ENCODE measurements around the gene HS1BP3. TPM values are rescaled to one million over a fixed set of nuclear protein-coding genes. Genes with fewer than 3 reads are reported as not detected.
A peak's percentile ranks its signal among the peaks of the same experiment; 100 is the strongest.

Gene HS1BP3
- total and polyA plus RNA-seq, 2 donors: 7.2 to 17.4 TPM

DNA sequence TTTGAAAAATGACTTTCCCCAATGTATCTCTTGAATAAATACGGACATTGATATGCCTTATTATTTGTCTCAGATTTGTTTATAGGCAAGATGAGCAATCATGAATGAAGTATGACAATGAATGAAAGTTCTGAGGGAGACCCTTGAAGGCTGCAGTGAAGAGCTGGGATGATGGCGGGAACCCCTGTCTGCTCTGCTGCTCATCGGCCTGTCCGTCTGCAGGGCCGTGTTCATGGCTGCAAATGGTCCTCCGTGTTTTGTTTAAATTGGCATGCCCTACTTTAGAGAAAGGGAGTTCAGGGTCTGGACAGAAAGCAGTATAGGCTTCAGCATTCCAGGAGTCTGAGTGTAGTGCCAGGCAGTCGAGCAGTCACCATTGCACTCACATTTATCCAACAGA is 1.2 kb upstream of the HS1BP3 start:
- no peak overlapping the region for H3K27ac ChIP-seq (ENCODE audit: low read depth in 1 of 2, low read length in 1 of 2)
- no peak for DNase-seq (ENCODE audit: low read depth in 6 of 9, low spot score in 9 of 9)
- WGBS: 97% methylated on average over 7 of the region's 7 CpGs

DNA sequence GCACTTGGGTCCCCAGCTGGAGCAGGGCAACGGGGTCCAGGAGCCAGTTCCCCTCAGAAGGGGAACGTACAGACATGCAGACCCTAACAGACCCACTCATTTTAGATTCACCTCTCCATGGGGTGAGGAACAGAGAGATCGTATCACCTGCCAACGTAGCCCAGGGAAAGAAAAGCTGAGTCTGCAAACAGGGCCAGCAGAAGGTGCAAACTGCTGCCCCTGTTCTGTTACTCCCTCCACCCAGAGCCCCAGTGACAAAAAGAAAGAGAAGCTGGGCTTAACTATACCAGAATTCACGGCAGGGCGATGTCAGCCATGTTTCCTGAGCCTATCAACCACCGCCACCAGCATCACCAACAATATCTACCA is 817 bp upstream of the HS1BP3 start:
- no peak for DNase-seq (ENCODE audit: low read depth in 6 of 9, low spot score in 9 of 9)
- WGBS: 83% methylated on average over 7 of the region's 7 CpGs
- Histone ChIP-seq H3K27ac (ENCODE audit: low read depth in 1 of 2, low read length in 1 of 2) (peak overlapping the region in 1 of 2 donors; percentile 85), H3K4me1 (ENCODE audit: control insufficient read depth in 2 of 2, insufficient read depth in 2 of 2, low read length in 2 of 2) (peaks cover 9 to 16% of the 10 kb centered on the region in 2 donors), H3K36me3 (ENCODE audit: control insufficient read depth in 2 of 2, insufficient read depth in 2 of 2, low read length in 1 of 2) (no peaks in the 10 kb centered on the region), H3K9me3 (ENCODE audit: control insufficient read depth in 2 of 2, insufficient read depth in 1 of 2, low read length in 1 of 2) (no peaks in the 10 kb centered on the region), H3K27me3 (ENCODE audit: control insufficient read depth in 2 of 2, insufficient read depth in 1 of 2, low read length in 1 of 2) (peaks cover 0 to 19% of the 10 kb centered on the region in 2 donors), H3K4me3 (ENCODE audit: low read length in 2 of 2) (peak overlapping the region; percentile 58 to 62)

More for the DNA sequence above, 1.2 kb upstream of the HS1BP3 start:
- H3K4me3 ChIP-seq (ENCODE audit: low read length in 2 of 2): no peak overlapping the region
- H3K36me3 ChIP-seq (ENCODE audit: control insufficient read depth in 2 of 2, insufficient read depth in 2 of 2, low read length in 1 of 2): no peaks in the 10 kb centered on the region
- peaks cover 9 to 16% of the 10 kb centered on the region in 2 donors for H3K4me1 ChIP-seq (ENCODE audit: control insufficient read depth in 2 of 2, insufficient read depth in 2 of 2, low read length in 2 of 2)
- peaks cover 0 to 22% of the 10 kb centered on the region in 2 donors for H3K27me3 ChIP-seq (ENCODE audit: control insufficient read depth in 2 of 2, insufficient read depth in 1 of 2, low read length in 1 of 2)
- H3K9me3 ChIP-seq (ENCODE audit: control insufficient read depth in 2 of 2, insufficient read depth in 1 of 2, low read length in 1 of 2): no peaks in the 10 kb centered on the region

DNA sequence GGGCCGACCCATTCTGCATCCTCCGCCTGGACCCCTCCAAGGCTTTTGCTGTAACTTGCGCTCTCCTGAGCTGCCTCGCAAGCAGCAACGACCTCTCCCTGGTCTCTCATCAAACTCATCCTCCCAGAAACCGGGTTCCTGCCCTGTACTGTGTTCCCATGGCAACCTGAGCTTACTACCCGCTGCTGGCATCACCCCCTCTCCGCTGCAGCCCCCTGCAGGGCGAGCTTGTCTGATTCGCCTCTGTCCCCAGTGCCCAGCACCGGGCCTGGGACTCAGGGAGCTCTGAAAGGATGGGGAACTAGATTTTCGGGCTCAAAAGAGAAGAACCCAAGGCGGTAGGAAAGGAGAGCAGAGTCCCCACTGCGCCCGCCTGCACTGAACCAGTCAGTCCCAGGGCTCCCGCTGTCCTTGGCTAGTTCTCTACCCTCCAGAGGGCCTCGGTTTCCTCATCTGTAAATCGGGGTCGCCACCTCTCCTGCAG is 463 bp downstream of the HS1BP3 start:
- Histone ChIP-seq H3K27me3 (ENCODE audit: control insufficient read depth in 2 of 2, insufficient read depth in 1 of 2, low read length in 1 of 2) (peaks cover 0 to 14% of the 10 kb centered on the region in 2 donors), H3K4me1 (ENCODE audit: control insufficient read depth in 2 of 2, insufficient read depth in 2 of 2, low read length in 2 of 2) (peaks cover 9 to 16% of the 10 kb centered on the region in 2 donors), H3K9me3 (ENCODE audit: control insufficient read depth in 2 of 2, insufficient read depth in 1 of 2, low read length in 1 of 2) (no peaks in the 10 kb centered on the region), H3K4me3 (ENCODE audit: low read length in 2 of 2) (peak overlapping the region; percentile 62 to 69), H3K36me3 (ENCODE audit: control insufficient read depth in 2 of 2, insufficient read depth in 2 of 2, low read length in 1 of 2) (no peaks in the 10 kb centered on the region), H3K27ac (ENCODE audit: low read depth in 1 of 2, low read length in 1 of 2) (peak overlapping the region; percentile 32 to 68)
- WGBS: 17% methylated on average over 19 of the region's 19 CpGs
- peak in 5 of 9 donors; percentile 12 to 49 (median 27) for DNase-seq (ENCODE audit: low read depth in 6 of 9, low spot score in 9 of 9)

DNA sequence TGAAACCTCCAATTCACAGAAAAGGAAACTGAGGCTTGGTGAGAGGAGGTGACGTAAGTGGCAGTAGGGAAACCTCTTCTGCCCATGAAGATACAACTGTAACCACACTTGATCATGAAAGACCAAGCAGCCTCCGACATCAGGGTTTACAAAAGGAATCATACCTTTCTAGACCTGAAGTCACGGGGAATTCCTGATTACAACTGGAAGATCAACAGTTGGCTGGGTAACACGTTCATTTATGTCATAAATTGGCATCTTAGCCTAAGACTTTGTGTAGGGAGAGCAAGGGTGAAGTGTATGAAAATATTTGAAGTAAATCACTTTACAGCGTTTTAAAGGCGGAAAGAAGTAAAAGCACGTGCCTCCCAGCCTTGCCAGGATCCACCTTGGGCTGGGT is 922 bp downstream of the HS1BP3 start:
- WGBS: 91% methylated on average over 7 of the region's 7 CpGs
- DNase-seq (ENCODE audit: low read depth in 6 of 9, low spot score in 9 of 9): no peak
- Histone ChIP-seq H3K36me3 (ENCODE audit: control insufficient read depth in 2 of 2, insufficient read depth in 2 of 2, low read length in 1 of 2) (no peaks in the 10 kb centered on the region), H3K27ac (ENCODE audit: low read depth in 1 of 2, low read length in 1 of 2) (no peak overlapping the region), H3K9me3 (ENCODE audit: control insufficient read depth in 2 of 2, insufficient read depth in 1 of 2, low read length in 1 of 2) (no peaks in the 10 kb centered on the region), H3K27me3 (ENCODE audit: control insufficient read depth in 2 of 2, insufficient read depth in 1 of 2, low read length in 1 of 2) (peaks cover 0 to 12% of the 10 kb centered on the region in 2 donors), H3K4me1 (ENCODE audit: control insufficient read depth in 2 of 2, insufficient read depth in 2 of 2, low read length in 2 of 2) (peaks cover 9 to 16% of the 10 kb centered on the region in 2 donors), H3K4me3 (ENCODE audit: low read length in 2 of 2) (peak overlapping the region; percentile 62 to 69)

DNA sequence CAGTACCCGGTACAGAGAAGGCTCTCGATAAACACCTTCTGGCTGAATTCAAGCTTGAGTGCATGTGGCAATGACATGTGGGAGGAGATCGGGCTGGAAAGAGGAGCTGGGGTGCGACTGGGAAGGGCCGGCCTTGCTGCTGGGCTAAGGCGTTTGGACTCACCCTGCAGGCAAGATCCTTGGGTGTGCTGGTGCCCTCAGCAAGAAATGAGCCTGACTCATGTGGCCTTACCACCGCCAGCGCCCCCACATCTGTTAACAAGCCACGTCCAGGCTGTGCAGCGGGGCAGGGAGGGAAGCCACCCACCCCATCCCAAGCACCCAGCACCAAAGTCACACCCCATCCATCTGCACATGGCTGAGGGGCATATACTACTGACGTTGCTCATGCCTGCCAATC is 1.3 kb downstream of the HS1BP3 start:
- H3K36me3 ChIP-seq (ENCODE audit: control insufficient read depth in 2 of 2, insufficient read depth in 2 of 2, low read length in 1 of 2): no peaks in the 10 kb centered on the region
- DNase-seq (ENCODE audit: low read depth in 6 of 9, low spot score in 9 of 9): no peak
- H3K27me3 ChIP-seq (ENCODE audit: control insufficient read depth in 2 of 2, insufficient read depth in 1 of 2, low read length in 1 of 2): peaks cover 0 to 12% of the 10 kb centered on the region in 2 donors
- H3K4me3 ChIP-seq (ENCODE audit: low read length in 2 of 2): no peak overlapping the region
- H3K27ac ChIP-seq (ENCODE audit: low read depth in 1 of 2, low read length in 1 of 2): no peak overlapping the region
- H3K4me1 ChIP-seq (ENCODE audit: control insufficient read depth in 2 of 2, insufficient read depth in 2 of 2, low read length in 2 of 2): peaks cover 9 to 16% of the 10 kb centered on the region in 2 donors
- no peaks in the 10 kb centered on the region for H3K9me3 ChIP-seq (ENCODE audit: control insufficient read depth in 2 of 2, insufficient read depth in 1 of 2, low read length in 1 of 2)
- 96% methylated on average over 11 of the region's 11 CpGs for WGBS

DNA sequence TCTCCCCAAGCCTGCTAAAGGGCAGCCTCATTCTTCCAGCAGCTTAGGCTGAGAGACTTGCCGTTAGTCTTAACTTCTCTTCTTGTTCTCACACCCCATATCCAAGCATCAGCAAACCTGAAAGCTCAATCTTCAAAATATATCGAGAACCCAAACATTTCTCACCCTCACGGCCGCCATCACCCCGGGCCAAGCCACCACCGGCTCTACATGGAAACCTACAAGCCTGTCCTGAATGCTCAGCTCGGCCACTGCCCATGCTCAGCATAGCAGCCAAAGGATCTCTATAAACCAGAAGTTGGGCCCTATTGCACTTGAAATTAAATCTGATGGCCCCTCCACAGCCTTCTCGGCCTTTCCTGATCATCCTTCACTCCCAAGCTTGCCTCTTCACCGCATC is 2.1 kb downstream of the HS1BP3 start:
- peaks cover 9 to 16% of the 10 kb centered on the region in 2 donors for H3K4me1 ChIP-seq (ENCODE audit: control insufficient read depth in 2 of 2, insufficient read depth in 2 of 2, low read length in 2 of 2)
- 97% methylated on average over 9 of the region's 9 CpGs for WGBS
- H3K9me3 ChIP-seq (ENCODE audit: control insufficient read depth in 2 of 2, insufficient read depth in 1 of 2, low read length in 1 of 2): no peaks in the 10 kb centered on the region
- H3K4me3 ChIP-seq (ENCODE audit: low read length in 2 of 2): no peak overlapping the region
- H3K27me3 ChIP-seq (ENCODE audit: control insufficient read depth in 2 of 2, insufficient read depth in 1 of 2, low read length in 1 of 2): peaks cover 0 to 12% of the 10 kb centered on the region in 2 donors
- DNase-seq (ENCODE audit: low read depth in 6 of 9, low spot score in 9 of 9): no peak
- H3K36me3 ChIP-seq (ENCODE audit: control insufficient read depth in 2 of 2, insufficient read depth in 2 of 2, low read length in 1 of 2): no peaks in the 10 kb centered on the region
- no peak overlapping the region for H3K27ac ChIP-seq (ENCODE audit: low read depth in 1 of 2, low read length in 1 of 2)

DNA sequence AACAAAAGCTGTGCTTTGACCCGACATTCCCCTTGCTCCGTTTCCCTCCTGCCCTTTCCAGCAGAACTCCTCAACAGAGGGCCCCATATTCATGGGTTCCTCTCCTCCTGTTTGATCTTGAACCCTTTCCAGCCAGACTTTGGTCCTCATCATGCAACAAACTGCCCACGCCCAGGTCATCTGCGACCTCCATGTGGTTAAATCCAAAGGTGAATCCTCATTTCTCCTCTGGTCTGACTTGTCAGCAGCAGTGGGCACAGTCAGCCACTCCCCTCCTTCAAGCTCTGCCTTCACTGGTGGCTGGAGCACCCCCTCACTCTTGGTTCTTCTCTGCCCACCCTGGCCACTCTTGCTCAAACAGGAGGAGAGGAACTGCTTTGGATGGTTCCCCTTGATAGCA is 2.7 kb downstream of the HS1BP3 start:
- H3K4me1 ChIP-seq (ENCODE audit: control insufficient read depth in 2 of 2, insufficient read depth in 2 of 2, low read length in 2 of 2): peaks cover 9 to 16% of the 10 kb centered on the region in 2 donors
- WGBS: 99% methylated on average over 4 of the region's 4 CpGs
- H3K36me3 ChIP-seq (ENCODE audit: control insufficient read depth in 2 of 2, insufficient read depth in 2 of 2, low read length in 1 of 2): no peaks in the 10 kb centered on the region
- H3K27me3 ChIP-seq (ENCODE audit: control insufficient read depth in 2 of 2, insufficient read depth in 1 of 2, low read length in 1 of 2): peaks cover 0 to 12% of the 10 kb centered on the region in 2 donors
- H3K4me3 ChIP-seq (ENCODE audit: low read length in 2 of 2): no peak overlapping the region
- H3K27ac ChIP-seq (ENCODE audit: low read depth in 1 of 2, low read length in 1 of 2): no peak overlapping the region
- DNase-seq (ENCODE audit: low read depth in 6 of 9, low spot score in 9 of 9): no peak
- no peaks in the 10 kb centered on the region for H3K9me3 ChIP-seq (ENCODE audit: control insufficient read depth in 2 of 2, insufficient read depth in 1 of 2, low read length in 1 of 2)

DNA sequence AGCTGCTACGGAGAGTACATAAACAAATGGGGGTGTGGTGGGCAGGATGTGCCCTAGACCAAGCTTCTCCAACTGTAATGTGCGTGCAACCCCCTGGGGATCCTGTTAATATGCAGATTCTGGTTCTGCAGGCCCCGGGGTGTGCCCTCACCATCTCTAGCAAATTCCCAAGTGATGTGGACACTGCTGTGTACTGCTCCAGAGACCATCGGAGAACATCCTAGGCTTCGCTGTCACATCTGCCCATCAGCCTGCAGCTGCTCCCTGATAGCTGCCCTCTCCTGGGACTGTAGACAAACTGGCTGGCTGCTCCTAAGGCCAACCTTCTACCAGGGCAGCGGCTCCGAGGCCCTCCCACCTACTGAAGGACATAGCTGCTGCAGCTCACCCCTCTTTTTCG is 3.2 kb downstream of the HS1BP3 start:
- no peaks in the 10 kb centered on the region for H3K36me3 ChIP-seq (ENCODE audit: control insufficient read depth in 2 of 2, insufficient read depth in 2 of 2, low read length in 1 of 2)
- H3K9me3 ChIP-seq (ENCODE audit: control insufficient read depth in 2 of 2, insufficient read depth in 1 of 2, low read length in 1 of 2): no peaks in the 10 kb centered on the region
- 96% methylated on average over 8 of the region's 8 CpGs for WGBS
- peaks cover 0 to 12% of the 10 kb centered on the region in 2 donors for H3K27me3 ChIP-seq (ENCODE audit: control insufficient read depth in 2 of 2, insufficient read depth in 1 of 2, low read length in 1 of 2)
- no peak overlapping the region for H3K4me3 ChIP-seq (ENCODE audit: low read length in 2 of 2)
- peaks cover 9 to 16% of the 10 kb centered on the region in 2 donors for H3K4me1 ChIP-seq (ENCODE audit: control insufficient read depth in 2 of 2, insufficient read depth in 2 of 2, low read length in 2 of 2)
- DNase-seq (ENCODE audit: low read depth in 6 of 9, low spot score in 9 of 9): no peak
- H3K27ac ChIP-seq (ENCODE audit: low read depth in 1 of 2, low read length in 1 of 2): no peak overlapping the region

DNA sequence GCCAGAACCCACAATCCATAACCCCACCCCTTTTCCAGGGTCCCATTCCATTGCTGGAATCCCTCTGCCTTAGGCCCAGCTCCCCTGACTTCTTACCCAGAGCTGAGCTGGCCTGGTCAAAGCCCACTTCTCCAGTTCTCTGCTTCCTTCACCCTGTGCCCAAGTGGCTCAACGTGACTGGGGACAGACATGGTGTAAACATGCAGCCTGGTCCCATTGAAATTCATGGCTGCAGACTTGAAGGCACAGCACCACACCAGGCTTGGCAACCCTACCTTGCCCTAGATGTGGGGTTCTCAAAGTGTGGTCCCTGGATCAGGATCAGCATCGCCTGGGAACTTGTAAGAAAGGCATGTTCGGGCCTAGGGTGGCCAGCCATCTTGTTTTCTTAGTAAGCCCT is 3.7 kb downstream of the HS1BP3 start:
- no peak for DNase-seq (ENCODE audit: low read depth in 6 of 9, low spot score in 9 of 9)
- Histone ChIP-seq H3K4me1 (ENCODE audit: control insufficient read depth in 2 of 2, insufficient read depth in 2 of 2, low read length in 2 of 2) (peaks cover 9 to 16% of the 10 kb centered on the region in 2 donors), H3K27ac (ENCODE audit: low read depth in 1 of 2, low read length in 1 of 2) (no peak overlapping the region), H3K4me3 (ENCODE audit: low read length in 2 of 2) (no peak overlapping the region), H3K9me3 (ENCODE audit: control insufficient read depth in 2 of 2, insufficient read depth in 1 of 2, low read length in 1 of 2) (no peaks in the 10 kb centered on the region), H3K36me3 (ENCODE audit: control insufficient read depth in 2 of 2, insufficient read depth in 2 of 2, low read length in 1 of 2) (no peaks in the 10 kb centered on the region), H3K27me3 (ENCODE audit: control insufficient read depth in 2 of 2, insufficient read depth in 1 of 2, low read length in 1 of 2) (peaks cover 0 to 12% of the 10 kb centered on the region in 2 donors)
- 98% methylated on average over 3 of the region's 3 CpGs for WGBS
